ENCODE data around the gene NCAM1.
A peak's percentile ranks its signal among the peaks of the same experiment; 100 is the strongest.

NCAM1 gene

DNA sequence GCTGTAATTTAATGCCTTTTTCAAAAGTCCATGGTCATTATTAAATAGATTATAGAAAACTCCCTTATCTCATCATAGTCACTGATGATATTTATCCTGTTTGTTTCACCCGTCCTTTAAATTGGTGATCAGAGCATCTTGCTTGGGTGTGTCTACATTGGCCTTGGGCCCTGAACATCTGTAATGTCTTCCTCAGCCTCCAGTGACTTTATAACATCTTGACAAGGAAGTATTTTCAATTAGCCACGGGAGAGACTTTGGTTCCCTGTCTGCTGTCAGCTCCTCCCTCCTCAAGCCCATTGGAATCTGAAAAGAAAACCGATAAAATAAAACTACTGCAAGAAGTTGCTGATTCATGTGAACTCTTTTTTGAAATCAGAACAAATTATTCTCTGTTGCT, 236.2 kb downstream of the NCAM1 start:
- TF ChIP-seq, protein P1, sequence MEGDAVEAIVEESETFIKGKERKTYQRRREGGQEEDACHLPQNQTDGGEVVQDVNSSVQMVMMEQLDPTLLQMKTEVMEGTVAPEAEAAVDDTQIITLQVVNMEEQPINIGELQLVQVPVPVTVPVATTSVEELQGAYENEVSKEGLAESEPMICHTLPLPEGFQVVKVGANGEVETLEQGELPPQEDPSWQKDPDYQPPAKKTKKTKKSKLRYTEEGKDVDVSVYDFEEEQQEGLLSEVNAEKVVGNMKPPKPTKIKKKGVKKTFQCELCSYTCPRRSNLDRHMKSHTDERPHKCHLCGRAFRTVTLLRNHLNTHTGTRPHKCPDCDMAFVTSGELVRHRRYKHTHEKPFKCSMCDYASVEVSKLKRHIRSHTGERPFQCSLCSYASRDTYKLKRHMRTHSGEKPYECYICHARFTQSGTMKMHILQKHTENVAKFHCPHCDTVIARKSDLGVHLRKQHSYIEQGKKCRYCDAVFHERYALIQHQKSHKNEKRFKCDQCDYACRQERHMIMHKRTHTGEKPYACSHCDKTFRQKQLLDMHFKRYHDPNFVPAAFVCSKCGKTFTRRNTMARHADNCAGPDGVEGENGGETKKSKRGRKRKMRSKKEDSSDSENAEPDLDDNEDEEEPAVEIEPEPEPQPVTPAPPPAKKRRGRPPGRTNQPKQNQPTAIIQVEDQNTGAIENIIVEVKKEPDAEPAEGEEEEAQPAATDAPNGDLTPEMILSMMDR (IDR thresholded peaks at IDR 0.05; ENCODE audit: low read depth, low read length) = no peak
- H3K27me3 ChIP-seq = no peaks in the 10 kb centered on the region
- no peaks in the 10 kb centered on the region for H3K36me3 ChIP-seq
- DNase-seq = no peak
- no peaks in the 10 kb centered on the region for H3K9me3 ChIP-seq
- peaks cover 46% of the 10 kb centered on the region for H3K4me1 ChIP-seq
- H3K4me3 ChIP-seq (ENCODE audit: low read depth, low read length) = no peak overlapping the region

DNA sequence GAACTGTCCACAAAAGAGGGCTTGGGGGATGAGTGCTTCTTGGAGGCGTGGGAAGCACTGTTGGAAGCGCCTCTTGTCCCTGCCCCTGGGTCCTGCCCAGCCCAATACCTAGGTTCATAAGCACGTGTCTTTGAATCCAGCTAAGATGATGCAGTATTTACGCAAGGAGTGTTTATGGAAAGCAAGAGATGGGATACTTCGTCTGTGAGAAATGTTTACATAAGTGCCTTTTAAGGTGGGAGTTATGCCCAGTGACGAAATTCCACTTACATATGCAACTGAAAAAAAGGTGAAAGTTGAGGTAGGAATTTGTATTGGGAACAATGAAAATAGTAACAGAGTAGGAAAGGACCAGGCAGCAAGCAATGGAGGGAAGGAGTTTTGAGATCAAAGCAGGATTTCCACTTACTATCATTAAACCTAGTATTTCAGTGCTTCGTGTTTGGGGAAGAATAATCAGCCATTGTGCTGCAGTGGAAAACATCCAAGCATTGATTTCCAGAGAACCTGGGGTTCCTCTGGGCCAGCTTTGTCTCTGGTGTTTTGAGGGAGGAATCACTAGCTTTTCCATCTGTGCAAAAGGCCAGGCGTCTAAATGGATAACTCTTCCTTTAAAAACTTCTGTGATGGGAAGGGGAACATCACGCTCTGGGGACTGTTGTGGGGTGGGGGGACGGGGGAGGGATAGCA, 237.9 kb downstream of the NCAM1 start:
- TF ChIP-seq, protein P1 (IDR thresholded peaks at IDR 0.05; ENCODE audit: low read depth, low read length) = no peak
- H3K4me1 ChIP-seq = peaks cover 48% of the 10 kb centered on the region
- no peaks in the 10 kb centered on the region for H3K27me3 ChIP-seq
- no peak for DNase-seq
- no peaks in the 10 kb centered on the region for H3K9me3 ChIP-seq
- no peak overlapping the region for H3K4me3 ChIP-seq (ENCODE audit: low read depth, low read length)
- H3K36me3 ChIP-seq = peaks cover 2% of the 10 kb centered on the region

DNA sequence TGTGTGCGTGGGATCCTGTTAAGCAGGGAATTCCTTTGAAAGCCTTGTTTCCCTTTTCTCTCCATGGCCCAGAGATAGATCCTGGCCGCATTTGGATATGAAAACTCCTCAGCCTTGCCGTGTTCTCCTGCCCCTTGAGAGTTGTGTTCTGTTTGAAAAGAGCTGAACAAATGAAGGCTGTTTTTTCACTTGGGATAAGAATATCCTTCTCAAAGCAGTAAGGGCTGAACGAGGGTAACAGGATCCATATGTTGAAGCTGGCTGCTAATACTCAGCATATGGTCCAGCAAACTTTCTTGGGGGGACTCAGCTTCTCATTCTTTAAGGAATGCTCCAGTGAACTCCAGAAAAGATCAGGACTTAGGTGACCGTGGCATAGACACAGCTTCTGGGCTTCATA, 238.6 kb downstream of the NCAM1 start:
- Histone ChIP-seq H3K4me1 (peaks cover 41% of the 10 kb centered on the region), H3K36me3 (peaks cover 10% of the 10 kb centered on the region), H3K9me3 (no peaks in the 10 kb centered on the region), H3K4me3 (ENCODE audit: low read depth, low read length) (no peak overlapping the region), H3K27me3 (no peaks in the 10 kb centered on the region)
- TF ChIP-seq, protein P1 (IDR thresholded peaks at IDR 0.05; ENCODE audit: low read depth, low read length) = no peak
- no peak for DNase-seq

DNA sequence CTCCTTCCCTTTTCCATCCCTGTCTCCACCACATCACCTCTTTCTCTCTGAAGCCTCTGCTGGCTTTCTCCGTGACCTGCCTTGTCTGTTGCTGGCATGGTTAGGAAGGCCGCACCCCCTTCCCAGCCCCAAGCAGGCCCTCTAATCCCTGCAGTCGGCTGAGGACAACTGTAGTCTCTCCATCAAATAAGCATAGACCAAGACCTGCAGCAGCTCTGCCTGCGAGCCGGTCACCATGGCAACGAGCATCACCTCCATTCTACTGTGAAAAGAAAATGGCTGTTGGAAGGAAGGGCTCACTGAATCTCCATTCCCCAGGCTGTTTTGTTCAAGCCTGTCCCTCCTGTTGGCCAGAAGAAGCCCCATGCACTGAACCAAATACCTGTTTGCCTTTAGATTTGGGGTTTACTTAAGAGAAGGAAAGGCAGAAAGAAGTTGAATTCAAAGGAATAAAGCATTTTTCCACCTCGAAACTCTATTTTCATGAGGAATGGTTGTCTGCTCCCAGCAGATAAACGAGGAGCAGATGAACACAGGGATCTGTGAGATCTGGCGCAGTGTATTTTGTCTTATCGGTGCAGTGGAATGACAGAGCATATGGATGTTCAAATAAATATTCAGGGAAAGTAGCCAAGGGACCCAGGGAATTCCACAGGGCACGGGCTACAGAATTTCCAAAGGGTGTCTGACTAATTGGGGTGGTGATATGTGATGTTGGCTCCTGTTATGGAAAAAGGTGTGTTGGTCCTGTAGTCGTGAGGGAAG, 240.0 kb downstream of the NCAM1 start:
- TF ChIP-seq, protein P1 (IDR thresholded peaks at IDR 0.05; ENCODE audit: low read depth, low read length) = no peak
- no peaks in the 10 kb centered on the region for H3K27me3 ChIP-seq

DNA sequence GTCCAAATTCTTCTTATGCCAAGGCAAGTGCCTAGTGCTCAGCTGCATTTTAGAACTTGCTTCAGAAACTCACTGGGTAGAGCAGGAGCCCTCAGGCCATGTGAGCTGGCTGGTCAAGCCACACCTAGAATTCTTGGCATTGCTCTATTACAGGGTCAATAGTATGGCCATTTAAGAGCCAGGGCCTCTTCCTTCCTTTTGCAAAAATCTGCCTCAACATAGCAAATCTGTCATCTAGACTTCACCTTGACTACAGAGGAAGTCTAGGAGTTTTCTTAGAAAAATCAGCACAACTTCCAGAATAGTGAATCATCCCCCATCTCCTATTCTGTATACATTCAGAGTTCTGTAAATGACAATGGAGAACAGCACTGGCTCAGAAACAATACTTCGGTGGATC, 241.2 kb downstream of the NCAM1 start:
- H3K27me3 ChIP-seq = no peaks in the 10 kb centered on the region
- TF ChIP-seq, protein P1 (IDR thresholded peaks at IDR 0.05; ENCODE audit: low read depth, low read length) = no peak

More for the DNA sequence above, 240.0 kb downstream of the NCAM1 start:
- Histone ChIP-seq H3K4me3 (ENCODE audit: low read depth, low read length) (no peak overlapping the region), H3K4me1 (peaks cover 41% of the 10 kb centered on the region), H3K9me3 (no peaks in the 10 kb centered on the region), H3K36me3 (peaks cover 21% of the 10 kb centered on the region)
- DNase-seq = peak; percentile 79

More for the DNA sequence above, 241.2 kb downstream of the NCAM1 start:
- H3K4me1 ChIP-seq = peaks cover 34% of the 10 kb centered on the region
- H3K4me3 ChIP-seq (ENCODE audit: low read depth, low read length) = no peak overlapping the region
- no peaks in the 10 kb centered on the region for H3K9me3 ChIP-seq
- no peak for DNase-seq
- H3K36me3 ChIP-seq = peaks cover 33% of the 10 kb centered on the region

Measured in BE2C (cell line).